PC-3 (cell line): ENCODE data around the gene EGF.
"Not testable (repeated sequence)": the region's sequence is repeated elsewhere in the genome, so short reads cannot be mapped to it uniquely, and the experiment has no call there.

Experiments used
- EZH2 ChIP-seq: fragments of 300-600 bp; sonication (generic); IDR thresholded peaks from one replicate; pipeline ENCODE4 v1.6.1; 2017; ENCODE audit warnings: antibody characterized with exemption, mild to moderate bottlenecking, low read length; ENCODE audit not compliant: unreplicated experiment
- TF ChIP-seq, protein P1 (sequence below): fragments of 300-600 bp; sonication (generic); conservative IDR thresholded peaks from 2 replicates; pipeline ENCODE4 v1.5.1; 2017; ENCODE audit warnings: antibody characterized with exemption, low read depth, mild to moderate bottlenecking, low read length

DNA sequence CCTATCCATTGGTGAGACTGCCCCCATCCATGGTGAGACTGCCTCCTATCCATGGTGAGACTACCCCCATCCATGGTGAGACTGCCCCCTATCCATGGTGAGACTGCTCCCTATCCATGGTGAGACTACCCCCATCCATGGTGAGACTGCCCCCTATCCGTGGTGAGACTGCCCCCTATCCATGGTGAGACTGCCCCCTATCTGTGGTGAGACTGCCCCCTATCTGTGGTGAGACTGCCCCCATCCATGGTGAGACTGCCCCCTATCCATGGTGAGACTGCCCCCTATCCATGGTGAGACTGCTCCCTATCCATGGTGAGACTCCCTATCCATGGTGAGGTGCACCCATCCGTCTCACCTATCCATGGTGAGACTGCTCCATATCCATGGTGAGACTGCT, 37.1 kb upstream of the EGF start:
- TF ChIP-seq, protein P1, sequence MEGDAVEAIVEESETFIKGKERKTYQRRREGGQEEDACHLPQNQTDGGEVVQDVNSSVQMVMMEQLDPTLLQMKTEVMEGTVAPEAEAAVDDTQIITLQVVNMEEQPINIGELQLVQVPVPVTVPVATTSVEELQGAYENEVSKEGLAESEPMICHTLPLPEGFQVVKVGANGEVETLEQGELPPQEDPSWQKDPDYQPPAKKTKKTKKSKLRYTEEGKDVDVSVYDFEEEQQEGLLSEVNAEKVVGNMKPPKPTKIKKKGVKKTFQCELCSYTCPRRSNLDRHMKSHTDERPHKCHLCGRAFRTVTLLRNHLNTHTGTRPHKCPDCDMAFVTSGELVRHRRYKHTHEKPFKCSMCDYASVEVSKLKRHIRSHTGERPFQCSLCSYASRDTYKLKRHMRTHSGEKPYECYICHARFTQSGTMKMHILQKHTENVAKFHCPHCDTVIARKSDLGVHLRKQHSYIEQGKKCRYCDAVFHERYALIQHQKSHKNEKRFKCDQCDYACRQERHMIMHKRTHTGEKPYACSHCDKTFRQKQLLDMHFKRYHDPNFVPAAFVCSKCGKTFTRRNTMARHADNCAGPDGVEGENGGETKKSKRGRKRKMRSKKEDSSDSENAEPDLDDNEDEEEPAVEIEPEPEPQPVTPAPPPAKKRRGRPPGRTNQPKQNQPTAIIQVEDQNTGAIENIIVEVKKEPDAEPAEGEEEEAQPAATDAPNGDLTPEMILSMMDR: not testable (repeated sequence)
- not testable (repeated sequence) for TF ChIP-seq EZH2
